Measurements from ENCODE around the gene CDCA4.
"Not testable (repeated sequence)": the region's sequence is repeated elsewhere in the genome, so short reads cannot be mapped to it uniquely, and the experiment has no call there.

DNA sequence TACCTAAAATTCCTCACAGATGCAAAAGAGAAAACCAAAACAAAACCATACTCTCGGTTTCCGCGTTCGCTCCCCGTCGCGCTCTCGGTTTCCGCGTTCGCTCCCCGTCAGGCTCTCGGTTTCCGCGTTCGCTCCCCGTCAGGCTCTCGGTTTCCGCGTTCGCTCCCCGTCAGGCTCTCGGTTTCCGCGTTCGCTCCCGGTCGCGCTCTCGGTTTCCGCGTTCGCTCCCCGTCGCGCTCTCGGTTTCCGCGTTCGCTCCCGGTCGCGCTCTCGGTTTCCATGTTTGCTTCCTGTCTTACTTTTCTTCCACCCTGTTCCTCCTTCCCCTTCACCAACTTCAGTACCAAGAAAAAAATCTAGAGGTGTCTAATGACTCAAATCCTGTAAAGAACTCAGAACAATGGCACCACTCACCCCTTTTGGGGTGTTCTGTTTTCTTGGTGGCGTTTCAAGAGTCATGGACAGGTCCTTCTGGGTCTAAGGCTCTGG is 12.6 kb upstream of the CDCA4 start:
- TF ChIP-seq, protein P1, sequence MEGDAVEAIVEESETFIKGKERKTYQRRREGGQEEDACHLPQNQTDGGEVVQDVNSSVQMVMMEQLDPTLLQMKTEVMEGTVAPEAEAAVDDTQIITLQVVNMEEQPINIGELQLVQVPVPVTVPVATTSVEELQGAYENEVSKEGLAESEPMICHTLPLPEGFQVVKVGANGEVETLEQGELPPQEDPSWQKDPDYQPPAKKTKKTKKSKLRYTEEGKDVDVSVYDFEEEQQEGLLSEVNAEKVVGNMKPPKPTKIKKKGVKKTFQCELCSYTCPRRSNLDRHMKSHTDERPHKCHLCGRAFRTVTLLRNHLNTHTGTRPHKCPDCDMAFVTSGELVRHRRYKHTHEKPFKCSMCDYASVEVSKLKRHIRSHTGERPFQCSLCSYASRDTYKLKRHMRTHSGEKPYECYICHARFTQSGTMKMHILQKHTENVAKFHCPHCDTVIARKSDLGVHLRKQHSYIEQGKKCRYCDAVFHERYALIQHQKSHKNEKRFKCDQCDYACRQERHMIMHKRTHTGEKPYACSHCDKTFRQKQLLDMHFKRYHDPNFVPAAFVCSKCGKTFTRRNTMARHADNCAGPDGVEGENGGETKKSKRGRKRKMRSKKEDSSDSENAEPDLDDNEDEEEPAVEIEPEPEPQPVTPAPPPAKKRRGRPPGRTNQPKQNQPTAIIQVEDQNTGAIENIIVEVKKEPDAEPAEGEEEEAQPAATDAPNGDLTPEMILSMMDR (IDR thresholded peaks at IDR 0.05; ENCODE audit: low read length): not testable (repeated sequence)
- TF ChIP-seq EZH2 (IDR thresholded peaks at IDR 0.05; ENCODE audit: borderline replicate concordance, low read length): not testable (repeated sequence)
